Adrenal gland (tissue), 12 donors: ENCODE data around the gene SLC1A5. TPM values are rescaled to one million over a fixed set of nuclear protein-coding genes. Genes with fewer than 3 reads are reported as not detected.

Experiments
- DNase-seq, 7 donors: peaks; one replicate each; pipeline ENCODE4 v3.0.0-alpha.2; 2019 to 2020
- H3K27ac ChIP-seq, 5 donors: fragments of 200-600 bp; sonication (generic) in 4 of 5; 1 replicate in 3 of 5; 2 replicates in 2 of 5; pipeline versions ENCODE4 v1.5.1 to v1.8.0; 2016 to 2020; ENCODE audit warnings: mild to moderate bottlenecking in 1 of 5
- H3K27me3 ChIP-seq: fragments of 200-600 bp; 2 replicates; pipeline ENCODE4 v1.8.0; 2021
- H3K36me3 ChIP-seq, 2 donors: fragments of 200-600 bp; replicated peaks in 1 of 2; 1 replicate in 1 of 2; 2 replicates in 1 of 2; pipeline versions ENCODE4 v1.5.1 to v1.8.0; 2018 to 2022
- H3K4me1 ChIP-seq, 2 donors: fragments of 200-600 bp; replicated peaks in 1 of 2; 1 replicate in 1 of 2; 2 replicates in 1 of 2; pipeline versions ENCODE4 v1.5.1 to v1.8.0; 2018 to 2021
- H3K4me3 ChIP-seq, 4 donors: fragments of 200-600 bp; sonication (generic) in 3 of 4; one replicate each; pipeline ENCODE4 v1.5.1; 2016 to 2018
- H3K9me3 ChIP-seq, 3 donors: fragments of 200-600 bp; sonication (generic) in 1 of 3; replicated peaks in 1 of 3; 1 replicate in 2 of 3; 2 replicates in 1 of 3; pipeline versions ENCODE4 v1.5.1 to v1.8.0; 2016 to 2021
- CTCF ChIP-seq, 6 experiments: fragments of 450-650 bp in 4 of 6; fragments of 200-600 bp in 2 of 6; sonication (generic) in 1 of 6; IDR thresholded peaks; 1 replicate in 5 of 6; 2 replicates in 1 of 6; pipeline versions ENCODE4 v1.5.1 to v1.8.0; 2016 to 2021; ENCODE audit warnings: antibody characterized with exemption in 6 of 6, mild to moderate bottlenecking in 2 of 6, moderate library complexity in 1 of 6
- POLR2A ChIP-seq, 2 donors: fragments of 450-650 bp; IDR thresholded peaks; one replicate each; pipeline ENCODE4 v1.6.1; 2017; ENCODE audit warnings: antibody characterized with exemption in 2 of 2, mild to moderate bottlenecking in 2 of 2, moderate library complexity in 1 of 2
- WGBS, 4 donors: extraction: QIAGEN DNeasy Blood & Tissue Kit in 2 of 4; methylation state at CpG; one replicate each; pipeline versions ENCODE4 v1.1.5 to v1.1.7; 2013 to 2017; 5-methylcytosine and 5-hydroxymethylcytosine counted together
- intact Hi-C, 2 donors: fragments of 100-400 bp; cut with DNase I; formaldehyde crosslinking; loops; one replicate each; pipeline versions ENCODE4 v1.14.1 to v1.15.0; 2022 to 2023
- polyA plus RNA-seq, 3 donors: library from polyadenylated mRNA; stranded (reverse); fragments of 200-250 nt in 2 of 3; fragments of 350-450 nt in 1 of 3; fragmentation: Illumina TruSeq in 1 of 3; extraction: RNeasy Lipid Tissue Mini Kit (QIAGEN cat#74804) in 1 of 3; gene quantifications; one replicate each; pipeline ENCODE4 v1.2.3, GENCODE V29; 2013 to 2014
- total RNA-seq, 9 donors: library from RNA; depleted of rRNA in 4 of 9; stranded (reverse); fragments of >200 nt in 4 of 9; fragments of 120-200 nt in 1 of 9; fragmentation: NEBNext Ultra II Directional in 1 of 9; extraction: Animal tissue kit (Norgen Biotek cat#: 25700) in 1 of 9; gene quantifications; one replicate each; pipeline versions ENCODE4 v1.1.0 to v1.2.4, GENCODE V29; 2013 to 2023
- donor health status: healthy with polysubstance abuse.
- donor health status: Bipolar disorder and iron deficiency.
- donor health status: DM: yes; HTN: yes; CAD: no.
- donor health status: DM: no; HTN: no; CAD: no.
- donor health status: DM: no; HTN: no; CAD: no.
- donor health status: DM: yes; HTN: yes; CAD: no.

The SLC1A5 gene
- total and polyA plus RNA-seq, 12 donors: 4.7 to 56.9 (median 28.5) TPM

GRCh38 chr19:46818812-46819211, 30.4 kb upstream of the SLC1A5 start:
- no peak for TF ChIP-seq CTCF (IDR thresholded peaks at IDR 0.05)
- no peak for TF ChIP-seq POLR2A (IDR thresholded peaks at IDR 0.05)
- H3K27ac ChIP-seq: no peak overlapping the region
- no peaks in the 10 kb centered on the region for H3K36me3 ChIP-seq
- DNase-seq: no peak
- H3K4me3 ChIP-seq: no peak overlapping the region
- H3K4me1 ChIP-seq: no peaks in the 10 kb centered on the region
- WGBS, 4 donors: 88 to 96% (median 93%) methylated on average over 2 of the region's 2 CpGs
- no peaks in the 10 kb centered on the region for H3K9me3 ChIP-seq
- intact Hi-C loops: no loop called here
- H3K27me3 ChIP-seq: no peaks in the 10 kb centered on the region

- H3K9me3 ChIP-seq: no peaks in the 10 kb centered on the region
- no peak overlapping the region for H3K4me3 ChIP-seq
- peaks cover 0 to 5% of the 10 kb centered on the region in 2 donors for H3K4me1 ChIP-seq
- no peaks in the 10 kb centered on the region for H3K36me3 ChIP-seq
- no peak overlapping the region for H3K27ac ChIP-seq
- no peak for DNase-seq
- TF ChIP-seq CTCF (IDR thresholded peaks at IDR 0.05) (no peak), POLR2A (IDR thresholded peaks at IDR 0.05) (no peak)
- WGBS, 4 donors: 65 to 85% (median 81%) methylated on average over 14 to 18 of the region's 18 CpGs
- intact Hi-C loops: no loop called here
- H3K27me3 ChIP-seq: no peaks in the 10 kb centered on the region
Measured at GRCh38 chr19:46815833-46816627, 27.6 kb upstream of the SLC1A5 start.

GRCh38 chr19:46813839-46814358, 25.5 kb upstream of the SLC1A5 start:
- no peak for TF ChIP-seq CTCF (IDR thresholded peaks at IDR 0.05)
- TF ChIP-seq POLR2A (IDR thresholded peaks at IDR 0.05): no peak
- intact Hi-C loops: no loop called here
- 43 to 63% (median 53%) methylated on average over 7 of the region's 7 CpGs for WGBS, 4 donors

GRCh38 chr19:46812977-46813838, 24.8 kb upstream of the SLC1A5 start:
- TF ChIP-seq POLR2A (IDR thresholded peaks at IDR 0.05) (no peak), CTCF (IDR thresholded peaks at IDR 0.05) (no peak)
- Histone ChIP-seq H3K27me3 (no peaks in the 10 kb centered on the region), H3K27ac (peak overlapping the region in 4 of 5 donors; percentile 7 to 89 (median 36)), H3K4me3 (no peak overlapping the region), H3K36me3 (no peaks in the 10 kb centered on the region), H3K9me3 (no peaks in the 10 kb centered on the region), H3K4me1 (peaks cover 0 to 5% of the 10 kb centered on the region in 2 donors)
- intact Hi-C loops: no loop called here
- peak in 4 of 7 donors; percentile 15 to 66 (median 32) for DNase-seq
- WGBS, 4 donors: 55 to 74% (median 70%) methylated on average over 21 to 24 of the region's 24 CpGs

More at GRCh38 chr19:46813839-46814358, 25.5 kb upstream of the SLC1A5 start:
- Histone ChIP-seq H3K4me1 (peaks cover 0 to 5% of the 10 kb centered on the region in 2 donors), H3K4me3 (no peak overlapping the region), H3K9me3 (no peaks in the 10 kb centered on the region), H3K27ac (peak overlapping the region in 4 of 5 donors; percentile 7 to 89 (median 36)), H3K27me3 (no peaks in the 10 kb centered on the region), H3K36me3 (no peaks in the 10 kb centered on the region)
- peak; percentile 59 to 88 (median 62) for DNase-seq
